ACHN (cell line): Measurements from ENCODE around the gene TGFB1.
"Not testable (repeated sequence)": the region's sequence is repeated elsewhere in the genome, so short reads cannot be mapped to it uniquely, and the experiment has no call there.

ENCODE experiments used
- DNase-seq: peaks from one replicate; pipeline ENCODE4 v3.0.0-alpha.2; 2015
- in situ Hi-C: cut with HindIII; loops from 2 replicates; pipeline ENCODE4 v1.10.0; 2017; ENCODE audit warnings: low sequenced_read_pairs, low pct_ligation_motif_present, low pct_unique_long_range_greater_than_20kb

TGFB1 gene

GRCh38 chr19:41353466-41354342 lies at the start of gene TGFB1:
Gene TGFB1 (minus strand): TSS chr19:41353922. CDS start chr19:41353044, 878 bp downstream.
- in situ Hi-C loops, result no loop called here
- DNase-seq, result peak; percentile 85

GRCh38 chr19:41402010-41402409 lies 48.3 kb upstream of the TGFB1 start:
- DNase-seq, result no peak
- in situ Hi-C loops, result no loop called here

GRCh38 chr19:41401483-41401882 lies 47.8 kb upstream of the TGFB1 start:
- no peak for DNase-seq
- in situ Hi-C loops, result no loop called here

- in situ Hi-C loops, result no loop called here
- no peak for DNase-seq
Observed at GRCh38 chr19:41399525-41399924, 45.8 kb upstream of the TGFB1 start.

GRCh38 chr19:41399091-41399490 lies 45.4 kb upstream of the TGFB1 start:
- in situ Hi-C loops, result no loop called here
- no peak for DNase-seq

GRCh38 chr19:41398598-41398997 lies 44.9 kb upstream of the TGFB1 start:
- no peak for DNase-seq
- in situ Hi-C loops, result no loop called here

- DNase-seq, result no peak
- in situ Hi-C loops, result no loop called here
Observed at GRCh38 chr19:41398050-41398418, 44.3 kb upstream of the TGFB1 start.

- DNase-seq, result peak; percentile 99
- in situ Hi-C loops, result no loop called here
Observed at GRCh38 chr19:41397086-41398049, 43.6 kb upstream of the TGFB1 start, which contains the start of the genes BCKDHA and EXOSC5. Gene BCKDHA (plus strand): TSS chr19:41397818. CDS start chr19:41397828, 10 bp downstream. Gene EXOSC5 (minus strand): TSS chr19:41397359. CDS start chr19:41397328, 31 bp downstream.

- no peak for DNase-seq
- in situ Hi-C loops, result no loop called here
Observed at GRCh38 chr19:41395355-41395754, 41.6 kb upstream of the TGFB1 start.

GRCh38 chr19:41392775-41393174 lies 39.1 kb upstream of the TGFB1 start:
- DNase-seq, result no peak
- in situ Hi-C loops, result no loop called here

GRCh38 chr19:41391618-41392017 lies 37.9 kb upstream of the TGFB1 start:
- in situ Hi-C loops, result no loop called here
- no peak for DNase-seq

GRCh38 chr19:41386442-41386841 lies 32.7 kb upstream of the TGFB1 start:
- DNase-seq, result no peak
- in situ Hi-C loops, result no loop called here

- DNase-seq, result peak; percentile 49
- in situ Hi-C loops, result no loop called here
Observed at GRCh38 chr19:41384351-41384750, 30.6 kb upstream of the TGFB1 start.

- DNase-seq, in situ Hi-C loops: not testable (repeated sequence)
Observed at GRCh38 chr19:41381536-41381935, 27.8 kb upstream of the TGFB1 start.

- in situ Hi-C loops, result no loop called here
- DNase-seq, result no peak
Observed at GRCh38 chr19:41377977-41378709, 24.4 kb upstream of the TGFB1 start.

GRCh38 chr19:41376998-41377365 lies 23.3 kb upstream of the TGFB1 start:
- DNase-seq, result no peak
- in situ Hi-C loops, result no loop called here

- no peak for DNase-seq
- in situ Hi-C loops, result no loop called here
Observed at GRCh38 chr19:41376241-41376997, 22.7 kb upstream of the TGFB1 start, which contains the start of gene TMEM91. Gene TMEM91 (plus strand): TSS chr19:41376533. CDS start chr19:41378310, 1,777 bp downstream.

GRCh38 chr19:41373993-41374392 lies 20.3 kb upstream of the TGFB1 start:
- in situ Hi-C loops, result no loop called here
- DNase-seq, result peak; percentile 66
